Measurements from ENCODE around the gene GDPGP1. TPM values are rescaled to one million over a fixed set of nuclear protein-coding genes. Genes with fewer than 3 reads are reported as not detected.

GDPGP1 gene, protein sequence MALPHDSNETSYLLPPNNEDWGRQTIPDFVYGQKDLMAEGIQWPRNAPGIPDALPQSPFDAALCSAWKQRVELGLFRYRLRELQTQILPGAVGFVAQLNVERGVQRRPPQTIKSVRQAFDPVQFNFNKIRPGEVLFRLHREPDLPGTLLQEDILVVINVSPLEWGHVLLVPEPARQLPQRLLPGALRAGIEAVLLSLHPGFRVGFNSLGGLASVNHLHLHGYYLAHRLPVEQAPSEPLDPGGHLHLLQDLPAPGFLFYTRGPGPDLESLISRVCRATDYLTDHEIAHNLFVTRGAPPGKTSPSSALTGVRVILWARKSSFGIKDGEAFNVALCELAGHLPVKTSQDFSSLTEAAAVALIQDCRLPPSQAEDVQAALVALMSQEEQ
- total RNA-seq (2021; ENCODE audit: unreplicated experiment) (15.4 TPM), Bru-seq, nascent RNA (percentile 56 among the genes with signal in this experiment), BruChase-seq, experiment 1, labeled RNA remaining after a 6-hour chase (percentile 57 among the genes with signal in this experiment), BruChase-seq, experiment 2, labeled RNA remaining after a 2-hour chase (percentile 65 among the genes with signal in this experiment)
- polyA plus RNA-seq (2012): 8.6 and 12.6 TPM in 2 replicates
- long read RNA-seq, partial matches to known transcripts: 1 of 7 reads
- long read RNA-seq, other reads (novel, unspliced or antisense): 0 of 7 reads

DNA sequence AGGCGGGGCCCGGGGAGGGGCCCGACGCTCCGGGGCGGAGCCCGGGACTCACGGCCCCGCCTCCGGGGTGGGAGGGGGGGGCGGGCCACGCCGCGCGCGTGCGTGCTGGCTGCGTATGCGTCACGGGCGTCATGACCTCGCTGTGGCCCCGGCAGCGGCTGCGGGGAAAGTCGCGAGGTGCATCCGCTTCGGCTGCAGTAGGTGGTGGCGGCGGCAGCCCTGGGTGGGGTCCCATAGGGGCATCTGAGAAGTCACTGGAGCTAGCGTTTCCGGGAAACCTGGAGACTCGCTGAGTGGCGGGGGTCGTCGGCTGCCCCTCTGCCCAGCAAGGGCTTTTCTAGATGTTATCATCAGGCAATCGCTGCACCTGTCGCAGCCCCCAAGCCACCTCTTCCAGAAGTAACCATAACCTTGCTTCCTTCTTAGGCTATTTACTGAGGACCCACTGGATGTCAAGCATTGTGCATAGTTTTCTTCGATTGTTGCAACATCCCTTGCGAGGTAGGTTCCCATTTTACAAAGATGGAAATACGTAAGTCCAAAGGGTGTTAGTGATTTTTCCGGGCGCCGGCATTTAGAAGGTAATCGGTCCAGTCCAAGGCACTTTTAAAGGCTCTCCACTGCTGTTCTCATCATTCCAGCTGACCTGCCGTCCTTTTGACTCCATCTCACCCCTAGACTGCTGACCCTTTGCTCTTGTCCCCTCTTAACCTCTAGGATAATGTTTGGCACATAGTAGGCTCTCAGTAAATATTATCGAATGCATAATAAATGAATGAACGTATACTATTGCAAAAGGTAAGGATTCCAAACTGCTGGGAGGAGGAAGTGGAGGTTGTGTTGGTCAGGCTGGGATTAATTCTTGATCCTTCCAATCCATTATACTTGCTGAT is at the start of gene GDPGP1:
TSS of gene GDPGP1 (plus strand) at position 114 of the 893 bp plus-strand sequence. CDS start 6,700 bp downstream, outside the sequence.
- POLR2A ChIA-PET: interaction anchor here (0.5 to 1.9 kb wide), 13 partner anchors 11 to 341 kb away, joined by 3 to 9 read pairs (median 4); partner anchors contain the start of genes AP3S2, IDH2 and TTLL13
- Histone ChIP-seq H3K27ac (ENCODE audit: low read depth, low read length) (peak within 1 kb of the TSS; percentile 69), H3K4me1 (ENCODE audit: control insufficient read depth in 1 of 2, insufficient read depth in 2 of 2, low read length in 2 of 2) (peaks cover 9 to 49% of the 10 kb centered on the region in 2 experiments; a peak in 3 of 4 replicates)

More for the DNA sequence above, at the start of gene GDPGP1:
- intact Hi-C loops (cut with micrococcal nuclease): no loop called here
- BruUV-seq (replicated peaks): TSS peak; percentile 61
- Histone ChIP-seq H3K9me2 (ENCODE audit: insufficient read depth) (no peaks in the 10 kb centered on the region), H3K4me3 (replicated peaks in 1 of 2; ENCODE audit: low read depth in 1 of 2, low read length in 2 of 2) (peak within 1 kb of the TSS; percentile 67 to 87), H4K20me1 (ENCODE audit: insufficient read depth) (no peaks in the 10 kb centered on the region), H3K79me2 (ENCODE audit: insufficient read depth, low read length) (peaks cover 15% of the 10 kb centered on the region), H3K9ac (ENCODE audit: low read length) (peak within 1 kb of the TSS; percentile 85), H3K36me3 (ENCODE audit: control insufficient read depth in 1 of 2, insufficient read depth in 2 of 2, low read length in 2 of 2) (peaks cover 13 to 28% of the 10 kb centered on the region in 2 experiments; a peak in 3 of 4 replicates), H2AFZ (ENCODE audit: low read depth, low read length, poor library complexity, severe bottlenecking) (no peak within 1 kb of the TSS), H3K9me3 (ENCODE audit: control insufficient read depth in 1 of 2, insufficient read depth in 1 of 2, low read depth in 1 of 2, low read length in 2 of 2) (no peaks in the 10 kb centered on the region), H3K4me2 (ENCODE audit: low read length) (peak within 1 kb of the TSS; percentile 89), H3K27me3 (ENCODE audit: insufficient read depth, low read length) (no peaks in the 10 kb centered on the region)
- ChIA-PET RAD21 (ENCODE audit: low non-redundant PET in 1 of 2, low total read pairs in 2 of 2, uncharacterized antibody in 2 of 2, unreplicated experiment in 2 of 2) (interaction anchor here in 1 of 2 experiments (1.3 kb wide), 1 partner anchor 15 kb away, joined by 6 read pairs; no protein-coding TSS in a partner anchor), CTCF (interaction anchor here (0.6 to 2.7 kb wide), 12 partner anchors 12 to 147 kb away, joined by 3 to 26 read pairs (median 4); partner anchors contain the start of gene TTLL13)
- DNase-seq (ENCODE audit: low read depth, low spot score) (no peak), ATAC-seq (no peak)
- peak; percentile 67 for TF ChIP-seq POLR2A (IDR thresholded peaks at IDR 0.05; ENCODE audit: borderline replicate concordance, extremely low read depth, insufficient read depth, insufficient read length)
- TF ChIP-seq POLR2AphosphoS5 (IDR thresholded peaks at IDR 0.05; ENCODE audit: low read depth, low read length): peak; percentile 73
- TF ChIP-seq, protein P1, sequence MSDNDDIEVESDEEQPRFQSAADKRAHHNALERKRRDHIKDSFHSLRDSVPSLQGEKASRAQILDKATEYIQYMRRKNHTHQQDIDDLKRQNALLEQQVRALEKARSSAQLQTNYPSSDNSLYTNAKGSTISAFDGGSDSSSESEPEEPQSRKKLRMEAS (IDR thresholded peaks at IDR 0.05): no peak
- no peak for TF ChIP-seq SRF (IDR thresholded peaks at IDR 0.05; ENCODE audit: low read depth)
- TF ChIP-seq ZNF274 (IDR thresholded peaks at IDR 0.05; ENCODE audit: low read depth, low read length): no peak

All from HCT116 (cell line).